C4-2B (cell line): ENCODE data around the gene LRRC8C.

Experiments
- CTCF ChIP-seq: fragments of 450-650 bp; conservative IDR thresholded peaks from 2 replicates; pipeline ENCODE4 v1.5.1; 2017; ENCODE audit warnings: mild to moderate bottlenecking
- ZFX ChIP-seq: fragments of 450-650 bp; IDR thresholded peaks from 2 replicates; pipeline ENCODE4 v1.6.1; 2017

GRCh38 chr1:89682611-89683010 lies 49.7 kb downstream of the LRRC8C start:
- no peak for TF ChIP-seq CTCF
- TF ChIP-seq ZFX = no peak
